Measurements from ENCODE around the gene CLCNKB.
"Not testable (repeated sequence)": the region's sequence is repeated elsewhere in the genome, so short reads cannot be mapped to it uniquely, and the experiment has no call there.

DNA sequence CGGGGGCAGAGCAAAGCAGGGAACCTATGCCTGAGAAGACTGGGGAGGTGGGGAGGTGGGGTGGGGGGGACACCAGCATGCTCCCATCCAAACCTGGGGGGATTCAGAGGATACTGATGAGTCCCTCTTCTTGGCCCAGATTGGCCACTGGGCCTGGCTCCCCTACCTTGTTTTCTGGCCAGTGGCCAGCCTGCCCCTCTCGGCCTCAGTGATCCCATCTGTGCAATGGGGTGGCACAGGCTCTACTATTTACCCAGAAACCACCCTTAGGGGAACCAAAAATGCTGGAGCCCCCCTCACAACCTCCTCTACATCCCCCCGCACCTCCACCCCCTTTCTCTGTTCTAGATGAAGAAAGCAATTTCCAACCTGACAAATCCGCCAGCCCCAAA is 12.9 kb downstream of the CLCNKB start:
- TF ChIP-seq, protein P1, sequence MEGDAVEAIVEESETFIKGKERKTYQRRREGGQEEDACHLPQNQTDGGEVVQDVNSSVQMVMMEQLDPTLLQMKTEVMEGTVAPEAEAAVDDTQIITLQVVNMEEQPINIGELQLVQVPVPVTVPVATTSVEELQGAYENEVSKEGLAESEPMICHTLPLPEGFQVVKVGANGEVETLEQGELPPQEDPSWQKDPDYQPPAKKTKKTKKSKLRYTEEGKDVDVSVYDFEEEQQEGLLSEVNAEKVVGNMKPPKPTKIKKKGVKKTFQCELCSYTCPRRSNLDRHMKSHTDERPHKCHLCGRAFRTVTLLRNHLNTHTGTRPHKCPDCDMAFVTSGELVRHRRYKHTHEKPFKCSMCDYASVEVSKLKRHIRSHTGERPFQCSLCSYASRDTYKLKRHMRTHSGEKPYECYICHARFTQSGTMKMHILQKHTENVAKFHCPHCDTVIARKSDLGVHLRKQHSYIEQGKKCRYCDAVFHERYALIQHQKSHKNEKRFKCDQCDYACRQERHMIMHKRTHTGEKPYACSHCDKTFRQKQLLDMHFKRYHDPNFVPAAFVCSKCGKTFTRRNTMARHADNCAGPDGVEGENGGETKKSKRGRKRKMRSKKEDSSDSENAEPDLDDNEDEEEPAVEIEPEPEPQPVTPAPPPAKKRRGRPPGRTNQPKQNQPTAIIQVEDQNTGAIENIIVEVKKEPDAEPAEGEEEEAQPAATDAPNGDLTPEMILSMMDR (IDR thresholded peaks at IDR 0.05), result not testable (repeated sequence)
- not testable (repeated sequence) for TF ChIP-seq ZFX (IDR thresholded peaks at IDR 0.05; ENCODE audit: borderline replicate concordance)
